ENCODE results near the gene GMDS. TPM values are rescaled to one million over a fixed set of nuclear protein-coding genes. Genes with fewer than 3 reads are reported as not detected.

The GMDS gene
- total and polyA plus RNA-seq, 2 experiments from 2014 or later, result 6.3 to 17.7 TPM

DNA sequence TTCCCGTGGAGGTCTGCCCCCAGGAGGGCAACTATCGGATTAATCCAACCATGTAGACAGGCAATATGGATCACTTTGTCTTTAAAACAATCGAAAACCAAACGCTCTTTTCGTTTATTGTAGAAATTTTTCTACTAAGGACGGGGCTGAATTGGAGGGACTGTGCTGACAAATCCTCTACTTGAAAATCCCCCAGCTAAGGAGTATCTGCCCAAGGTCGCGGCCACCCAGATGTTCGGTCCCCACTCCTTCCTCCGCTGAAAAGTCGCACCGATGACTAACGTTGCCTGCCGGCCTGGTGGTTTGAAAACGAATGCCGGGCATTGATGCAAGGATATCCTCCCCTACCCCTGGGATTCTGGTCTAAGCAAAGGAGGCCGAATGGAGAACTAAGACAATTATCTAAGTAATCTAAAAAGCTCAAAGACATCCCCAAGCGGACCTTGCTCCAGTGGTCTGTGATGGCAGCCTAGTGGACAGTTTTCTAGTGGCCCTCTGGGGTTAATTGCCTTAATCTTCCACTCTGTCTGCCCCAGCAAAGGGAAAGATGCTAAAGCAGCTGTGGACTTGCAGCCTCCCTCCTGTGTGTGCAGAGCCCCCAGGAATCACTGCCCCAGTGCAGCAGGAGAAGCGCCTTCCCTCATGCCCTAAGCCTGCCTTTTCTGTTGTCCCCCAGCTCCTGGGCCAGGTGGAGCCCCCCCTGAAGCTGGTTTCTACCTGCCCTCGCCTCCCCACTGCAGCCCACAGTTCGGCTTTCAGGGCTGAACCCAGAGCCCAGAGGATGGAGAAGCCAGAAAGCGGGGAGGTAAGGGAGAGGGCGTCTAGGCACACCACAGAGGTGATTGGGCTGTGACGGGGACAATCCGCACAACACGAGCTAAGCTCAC, 639.3 kb downstream of the GMDS start:
- Histone ChIP-seq H3K9me3 (ENCODE audit: low read depth) (no peaks in the 10 kb centered on the region), H3K4me1 (ENCODE audit: low read depth) (peaks cover 8% of the 10 kb centered on the region), H3K4me3 (no peak overlapping the region), H3K27me3 (peaks cover 84% of the 10 kb centered on the region), H3K27ac (no peak overlapping the region), H3K36me3 (no peaks in the 10 kb centered on the region)
- TF ChIP-seq, protein P1, sequence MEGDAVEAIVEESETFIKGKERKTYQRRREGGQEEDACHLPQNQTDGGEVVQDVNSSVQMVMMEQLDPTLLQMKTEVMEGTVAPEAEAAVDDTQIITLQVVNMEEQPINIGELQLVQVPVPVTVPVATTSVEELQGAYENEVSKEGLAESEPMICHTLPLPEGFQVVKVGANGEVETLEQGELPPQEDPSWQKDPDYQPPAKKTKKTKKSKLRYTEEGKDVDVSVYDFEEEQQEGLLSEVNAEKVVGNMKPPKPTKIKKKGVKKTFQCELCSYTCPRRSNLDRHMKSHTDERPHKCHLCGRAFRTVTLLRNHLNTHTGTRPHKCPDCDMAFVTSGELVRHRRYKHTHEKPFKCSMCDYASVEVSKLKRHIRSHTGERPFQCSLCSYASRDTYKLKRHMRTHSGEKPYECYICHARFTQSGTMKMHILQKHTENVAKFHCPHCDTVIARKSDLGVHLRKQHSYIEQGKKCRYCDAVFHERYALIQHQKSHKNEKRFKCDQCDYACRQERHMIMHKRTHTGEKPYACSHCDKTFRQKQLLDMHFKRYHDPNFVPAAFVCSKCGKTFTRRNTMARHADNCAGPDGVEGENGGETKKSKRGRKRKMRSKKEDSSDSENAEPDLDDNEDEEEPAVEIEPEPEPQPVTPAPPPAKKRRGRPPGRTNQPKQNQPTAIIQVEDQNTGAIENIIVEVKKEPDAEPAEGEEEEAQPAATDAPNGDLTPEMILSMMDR (IDR thresholded peaks at IDR 0.05; ENCODE audit: low read depth, low read length), result no peak
- no peak for DNase-seq (ENCODE audit: low read depth in 1 of 2, low spot score in 1 of 2)

DNA sequence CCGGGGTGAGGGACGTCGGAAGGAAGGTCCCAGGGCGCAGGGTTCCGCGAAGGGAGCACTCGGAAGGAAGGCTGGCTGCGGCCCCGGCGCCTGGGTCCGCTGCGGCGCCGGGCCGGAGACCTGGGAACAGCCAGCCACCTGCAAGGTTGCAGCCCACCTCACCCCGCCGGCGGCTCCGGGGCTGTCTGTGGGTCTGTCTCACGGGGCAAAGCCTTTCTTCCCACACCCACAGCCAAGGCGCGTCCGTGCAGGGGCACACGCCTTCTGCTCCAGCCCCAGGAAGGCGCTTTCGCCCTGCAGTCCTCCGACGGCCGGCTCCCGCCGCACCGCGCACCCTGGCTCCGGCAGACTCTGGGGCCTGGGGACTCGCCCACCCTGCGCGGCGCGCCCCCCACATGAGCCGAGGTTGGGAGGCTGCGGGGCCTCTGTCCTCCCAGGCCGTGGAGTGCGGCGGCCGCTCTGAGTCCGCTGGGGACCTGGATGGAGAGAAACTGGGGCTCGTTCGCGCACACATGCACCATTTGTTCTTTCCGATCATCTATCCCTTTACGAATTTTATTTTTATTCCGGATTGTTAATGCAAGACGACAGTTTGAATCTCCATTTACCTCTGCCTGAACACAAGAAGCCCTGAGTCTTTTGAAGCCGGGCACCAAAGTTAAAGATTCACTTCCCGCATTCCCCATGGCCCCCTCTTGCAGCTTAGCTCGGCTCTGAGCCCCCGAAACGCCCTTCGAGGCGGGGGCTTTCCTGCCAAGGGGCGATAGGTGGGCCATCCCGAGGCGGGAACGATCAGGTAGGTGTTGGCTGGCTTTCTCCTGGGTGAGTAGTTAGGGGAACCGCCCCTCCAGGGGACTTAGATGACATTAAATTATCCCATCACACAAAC, 640.2 kb downstream of the GMDS start:
- Histone ChIP-seq H3K9me3 (ENCODE audit: low read depth) (no peaks in the 10 kb centered on the region), H3K36me3 (no peaks in the 10 kb centered on the region), H3K4me3 (peak overlapping the region; percentile 42), H3K27me3 (peaks cover 76% of the 10 kb centered on the region), H3K4me1 (ENCODE audit: low read depth) (peaks cover 8% of the 10 kb centered on the region), H3K27ac (no peak overlapping the region)
- DNase-seq (ENCODE audit: low read depth in 1 of 2, low spot score in 1 of 2), result no peak
- TF ChIP-seq, protein P1 (IDR thresholded peaks at IDR 0.05; ENCODE audit: low read depth, low read length), result no peak

DNA sequence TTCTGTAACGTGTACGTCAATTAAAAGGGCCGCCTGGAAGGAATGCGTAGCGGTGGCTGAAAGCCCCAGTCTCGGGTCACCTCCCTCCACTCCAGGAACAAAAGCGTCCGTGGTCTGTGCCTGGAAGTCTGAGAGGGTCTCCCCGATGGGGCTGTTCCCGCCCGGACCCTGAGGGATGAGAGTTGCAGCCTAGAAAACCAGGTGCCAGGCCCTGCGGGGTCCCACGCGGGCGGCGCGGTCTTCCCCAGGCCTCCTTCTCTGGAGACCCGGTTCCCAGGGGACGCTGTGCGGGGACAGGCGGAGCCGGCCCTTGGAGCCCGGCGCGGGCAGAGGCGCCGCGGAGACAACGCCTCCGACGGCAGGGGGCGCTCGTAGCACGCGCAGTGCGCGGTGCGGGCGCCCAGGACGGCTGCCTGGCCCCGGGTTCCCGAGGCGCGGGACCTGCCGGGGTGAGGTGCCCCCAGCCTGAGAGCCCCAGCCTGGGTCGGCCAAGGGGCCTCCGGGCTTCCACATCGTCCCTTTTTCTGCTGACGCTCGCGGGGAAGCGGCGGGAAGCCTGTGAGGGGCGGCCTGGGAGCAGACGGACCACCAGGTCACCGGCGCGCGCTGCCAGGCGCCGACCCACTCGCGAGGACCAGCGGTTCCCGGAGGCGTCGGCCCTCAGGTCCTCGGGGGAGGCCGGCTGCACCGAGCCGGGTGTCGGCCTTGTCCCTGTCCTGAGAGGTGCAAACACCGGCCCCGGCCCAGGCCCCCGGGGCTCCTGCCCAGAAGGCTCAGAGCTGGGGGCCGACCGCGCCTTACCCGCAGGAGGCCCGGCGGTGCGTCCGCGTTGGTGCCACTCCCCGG, 641.0 kb downstream of the GMDS start:
- TF ChIP-seq, protein P1 (IDR thresholded peaks at IDR 0.05; ENCODE audit: low read depth, low read length), result peak; percentile 78
- peaks cover 75% of the 10 kb centered on the region for H3K27me3 ChIP-seq
- H3K4me3 ChIP-seq, result peak overlapping the region; percentile 42
- H3K4me1 ChIP-seq (ENCODE audit: low read depth), result peaks cover 8% of the 10 kb centered on the region
- no peaks in the 10 kb centered on the region for H3K9me3 ChIP-seq (ENCODE audit: low read depth)
- H3K27ac ChIP-seq, result no peak overlapping the region
- DNase-seq (ENCODE audit: low read depth in 1 of 2, low spot score in 1 of 2), result peak; percentile 64 to 89
- no peaks in the 10 kb centered on the region for H3K36me3 ChIP-seq

DNA sequence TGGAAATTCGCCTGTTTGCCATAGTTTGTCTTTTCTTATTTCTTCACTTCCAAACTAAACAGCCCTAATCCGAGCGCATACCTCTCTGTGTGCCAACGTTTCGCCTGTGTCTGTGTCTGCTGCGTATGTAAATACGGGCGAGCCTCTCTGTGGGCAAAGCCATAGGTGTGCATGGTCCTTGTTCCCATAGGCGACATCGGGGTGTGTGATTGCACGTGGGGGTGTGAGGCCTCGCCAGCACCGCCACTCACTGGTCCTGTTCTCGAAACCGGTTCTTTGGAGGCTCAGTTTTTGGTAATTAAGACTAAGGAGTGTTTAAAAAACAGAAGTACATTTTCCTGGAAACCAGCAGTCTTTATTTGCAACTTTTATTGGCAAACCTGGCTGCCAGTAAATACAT, 641.7 kb downstream of the GMDS start:
- peaks cover 8% of the 10 kb centered on the region for H3K4me1 ChIP-seq (ENCODE audit: low read depth)
- no peak for DNase-seq (ENCODE audit: low read depth in 1 of 2, low spot score in 1 of 2)
- TF ChIP-seq, protein P1 (IDR thresholded peaks at IDR 0.05; ENCODE audit: low read depth, low read length), result no peak
- H3K36me3 ChIP-seq, result no peaks in the 10 kb centered on the region
- peaks cover 69% of the 10 kb centered on the region for H3K27me3 ChIP-seq
- H3K9me3 ChIP-seq (ENCODE audit: low read depth), result no peaks in the 10 kb centered on the region
- H3K27ac ChIP-seq, result no peak overlapping the region
- peak overlapping the region; percentile 42 for H3K4me3 ChIP-seq
